Middle frontal gyrus (tissue), 1 donor: ENCODE results near the gene SPTBN2.

Experiments
- DNase-seq: peaks from one replicate; pipeline ENCODE4 v3.0.0-alpha.2; 2015; ENCODE audit warnings: low spot score; ENCODE audit errors: extremely low spot score

Gene SPTBN2

DNA sequence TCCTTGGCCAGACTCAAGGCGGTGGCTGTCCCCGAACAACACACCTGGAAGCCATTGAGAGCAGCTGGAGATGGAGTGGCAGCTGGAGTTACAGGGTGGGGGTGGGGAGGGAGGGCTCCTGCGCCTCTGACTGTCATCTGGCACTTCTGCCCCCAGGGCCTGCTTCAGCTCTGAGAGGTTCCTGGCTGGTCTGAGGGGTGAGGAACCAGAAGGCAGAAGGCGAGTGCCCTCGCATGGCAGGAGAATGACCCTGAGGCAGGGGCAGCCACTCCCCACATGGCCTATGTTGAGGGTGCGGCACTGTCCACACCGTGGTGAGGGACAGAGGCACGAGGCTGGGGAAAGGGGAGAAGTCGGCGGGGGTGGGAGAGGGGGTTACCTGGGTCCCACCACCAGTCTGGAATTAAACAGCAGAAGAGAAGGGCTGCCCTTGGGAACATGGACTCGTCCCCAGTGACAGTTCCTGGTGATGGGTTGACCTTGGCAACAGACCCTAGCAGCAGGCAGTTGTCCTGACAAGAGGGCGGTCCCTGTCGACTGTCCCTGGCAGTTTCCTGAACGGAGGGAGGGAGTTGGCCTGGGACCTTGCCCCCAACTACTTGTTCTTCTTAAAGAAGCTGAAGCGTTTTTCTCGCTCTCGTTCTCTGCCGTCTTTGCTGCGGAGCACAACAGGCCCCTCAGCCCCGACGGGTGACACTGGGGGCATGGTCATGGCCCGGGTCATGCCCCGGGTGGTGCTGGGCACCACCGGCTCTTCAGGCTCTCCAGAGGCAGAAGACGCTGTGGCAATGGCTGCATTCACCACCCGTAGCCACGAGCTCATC, 43.5 kb downstream of the SPTBN2 start:
- no peak for DNase-seq

DNA sequence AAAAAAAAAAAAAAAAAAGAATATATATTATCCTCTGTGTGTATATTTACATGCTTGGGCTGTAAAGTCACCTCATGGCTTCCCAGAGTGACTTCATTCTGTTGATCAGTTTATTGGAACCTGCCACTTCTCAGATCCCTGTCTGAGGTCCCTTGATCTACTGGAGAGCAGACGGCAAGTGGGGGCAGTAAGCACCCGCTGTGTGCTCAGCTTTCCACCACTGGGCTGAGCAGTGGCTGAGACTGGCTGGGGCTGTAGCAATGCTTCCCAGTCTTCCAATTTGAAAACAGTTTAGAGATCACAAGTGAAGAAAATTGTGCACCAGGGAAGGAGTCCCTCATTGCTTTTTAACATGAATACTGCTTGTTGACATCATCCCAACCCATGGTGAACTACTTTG, 44.4 kb downstream of the SPTBN2 start:
- DNase-seq, result no peak

DNA sequence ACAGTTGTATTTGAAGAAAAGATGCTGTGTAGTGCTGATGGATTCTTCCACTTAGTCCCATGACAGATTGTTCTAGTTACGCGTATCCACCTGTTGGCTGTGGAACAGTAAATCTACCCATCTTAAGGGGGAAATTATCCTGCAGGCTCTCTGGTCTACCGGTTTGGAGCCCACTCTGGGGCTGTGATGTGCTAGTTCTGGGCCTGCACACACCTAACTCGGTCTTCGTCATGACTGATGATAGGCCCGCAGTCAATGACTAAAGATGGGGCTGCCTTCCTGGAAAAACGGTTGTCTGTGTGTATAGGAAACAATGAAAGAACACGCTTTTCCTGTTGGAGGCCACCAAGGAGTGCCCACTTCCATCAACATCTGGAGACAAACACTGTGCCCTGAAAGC, 45.1 kb downstream of the SPTBN2 start:
- no peak for DNase-seq

- DNase-seq, result no peak
Observed at GRCh38 chr11:66680966-66681645, 47.9 kb downstream of the SPTBN2 start.

DNA sequence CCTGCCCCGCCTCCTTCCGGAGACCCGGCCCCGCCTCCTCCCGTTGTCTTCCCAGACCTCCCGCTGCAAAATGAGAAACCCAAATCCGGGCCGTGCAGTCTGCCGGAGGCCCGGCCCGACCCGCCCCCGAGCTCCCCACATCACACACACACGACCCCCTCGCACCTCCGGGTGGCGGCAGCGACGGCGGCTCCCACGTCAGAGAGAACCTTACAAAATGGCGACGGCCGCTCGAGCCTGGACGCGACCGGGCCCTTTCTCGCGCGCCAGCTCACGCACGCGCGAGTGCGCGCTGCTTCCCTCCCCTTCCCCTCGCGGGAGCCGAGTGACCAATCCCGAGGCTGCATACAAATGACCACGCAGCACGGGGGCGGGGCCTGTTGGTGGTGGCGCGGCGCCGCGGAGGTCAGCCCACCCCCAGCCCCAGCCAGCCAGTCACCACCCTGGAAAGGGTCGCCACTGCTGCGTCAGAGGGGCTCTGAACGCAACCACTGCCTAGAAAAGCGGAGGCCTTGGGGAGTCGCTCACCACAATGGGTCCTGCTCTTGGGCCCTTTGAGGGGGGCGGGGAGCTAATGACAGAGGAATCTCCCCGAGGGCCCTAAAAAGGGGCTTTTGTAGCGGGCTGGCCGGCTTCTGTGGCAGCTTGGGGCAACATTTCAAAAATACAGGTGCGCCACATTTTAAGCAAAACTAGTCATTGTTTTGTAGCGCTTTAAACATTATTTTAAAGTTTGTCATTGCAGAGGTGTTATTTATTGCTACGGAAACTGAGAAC, 51.2 kb downstream of the SPTBN2 start, which contains the start of gene RBM4B:
RBM4B (minus strand) TSS at position 289 of the 777 bp plus-strand sequence. CDS start 808 bp downstream, outside the sequence.
- peak; percentile 95 for DNase-seq

DNA sequence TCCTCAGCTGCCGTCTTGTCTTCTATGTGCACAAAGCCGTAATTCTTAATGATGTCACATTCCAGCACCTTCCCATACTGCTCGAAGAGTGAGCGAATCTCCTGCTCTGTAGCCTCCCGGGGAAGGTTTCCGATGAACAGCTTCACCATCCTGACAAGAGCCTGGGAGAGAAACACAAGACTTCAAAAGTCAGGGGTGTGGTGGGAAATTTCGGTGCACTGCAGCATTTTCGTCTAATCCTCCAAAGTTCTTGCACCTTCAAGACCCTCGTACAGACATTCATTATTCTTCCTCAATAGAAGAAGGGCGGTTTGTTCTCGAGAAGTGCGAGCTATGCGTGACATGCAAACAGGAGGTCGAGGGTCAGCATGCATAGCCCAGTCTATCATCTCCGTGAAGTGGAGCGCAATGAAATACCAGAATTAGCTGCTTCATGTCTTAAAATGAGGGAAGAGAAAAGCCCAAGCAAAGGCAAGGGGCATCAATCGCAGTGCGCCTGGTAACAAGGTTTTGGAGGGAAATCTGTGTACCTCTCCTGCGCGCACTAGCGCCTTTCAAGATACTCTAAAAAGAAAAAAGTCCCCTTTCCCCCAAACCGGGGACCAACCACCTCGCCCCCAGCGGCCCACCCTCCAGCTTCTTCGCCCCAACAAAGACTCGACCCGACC, 52.0 kb downstream of the SPTBN2 start:
- no peak for DNase-seq

- DNase-seq, result no peak
Observed at GRCh38 chr11:66676282-66676919, 52.6 kb downstream of the SPTBN2 start.

GRCh38 chr11:66674964-66675602, 53.9 kb downstream of the SPTBN2 start:
- no peak for DNase-seq

DNA sequence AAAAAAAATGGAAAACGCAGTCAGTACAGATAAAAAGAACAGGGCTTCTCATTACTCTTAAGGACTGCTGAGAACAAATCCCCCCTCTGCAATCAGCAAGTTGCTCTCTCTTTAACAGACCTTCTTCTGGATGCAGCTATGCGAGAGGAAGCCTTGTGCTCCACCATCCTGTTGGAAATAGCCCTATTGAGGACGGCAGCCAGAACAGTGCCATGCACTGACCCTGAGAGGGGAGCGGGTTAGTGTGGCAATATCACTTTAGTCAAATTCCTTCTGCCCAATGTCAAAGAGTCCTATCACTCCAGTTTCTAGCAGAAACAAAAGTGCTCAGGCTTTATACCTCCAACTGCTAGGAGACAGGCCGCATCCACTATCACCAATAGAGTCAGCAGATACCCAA, 58.2 kb downstream of the SPTBN2 start:
- no peak for DNase-seq

DNA sequence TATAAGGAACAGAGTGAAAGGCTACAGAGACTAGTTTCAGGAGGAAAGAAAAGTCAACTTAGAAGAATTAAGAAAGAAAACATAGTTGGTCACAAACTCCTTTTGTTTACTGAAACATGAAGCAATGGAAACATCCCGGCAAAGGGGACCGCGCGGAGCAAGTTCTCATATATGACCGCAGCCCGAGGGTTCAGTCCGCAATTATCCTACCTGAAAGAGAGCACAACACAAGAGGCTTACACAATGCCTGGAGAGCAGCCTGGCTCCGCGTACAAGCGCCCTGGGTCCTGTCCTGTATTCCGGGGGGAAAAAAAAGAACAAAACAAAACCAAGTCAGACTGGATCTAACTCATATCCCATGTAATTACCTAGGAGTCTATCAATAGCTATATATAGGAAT, 63.6 kb downstream of the SPTBN2 start:
- DNase-seq, result no peak

DNA sequence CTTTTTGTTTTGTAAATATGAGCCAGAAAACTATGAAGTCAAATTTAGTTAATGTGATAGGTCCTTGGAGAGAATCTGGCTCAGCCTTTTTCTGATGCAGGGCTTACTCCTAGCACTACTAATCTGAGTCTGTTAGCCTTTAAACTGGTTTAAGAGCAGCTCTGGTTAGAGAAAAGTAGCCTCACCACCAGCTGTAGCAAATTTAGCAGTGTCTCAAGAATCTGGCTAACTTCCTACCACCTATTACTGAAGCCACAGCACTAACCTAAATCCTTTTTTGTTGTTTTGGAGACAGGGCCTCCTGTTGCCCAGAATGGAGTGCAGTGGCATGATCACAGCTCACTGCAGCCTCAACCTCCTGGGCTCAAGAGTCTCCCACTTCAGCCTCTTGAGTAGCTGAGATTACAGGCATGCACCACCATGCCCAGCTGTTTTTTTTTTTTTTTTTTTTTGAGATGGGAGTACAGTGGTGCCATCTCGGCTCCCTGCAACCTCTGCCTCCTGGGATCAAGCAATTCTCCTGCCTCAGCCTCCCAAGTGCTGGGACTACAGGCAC, 65.2 kb downstream of the SPTBN2 start:
- no peak for DNase-seq

DNA sequence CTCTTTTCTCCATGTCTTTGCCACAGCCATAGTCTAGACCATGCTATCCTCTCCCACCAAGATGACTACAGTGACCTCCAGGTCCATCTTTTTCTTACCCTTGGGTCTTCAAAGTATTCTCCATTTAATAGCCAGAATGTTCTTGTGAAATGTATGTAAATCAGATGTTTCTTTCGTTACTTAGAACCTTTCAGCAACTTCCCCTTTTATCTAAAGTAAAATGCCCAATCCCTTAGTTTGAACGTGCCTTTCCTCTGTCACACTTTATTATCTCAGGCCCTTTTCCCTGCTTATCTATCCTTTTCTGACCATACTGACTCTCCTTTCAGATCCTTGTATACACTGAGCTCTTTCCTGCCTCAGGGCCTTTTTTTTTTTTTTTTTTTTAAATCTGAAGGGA, 69.3 kb downstream of the SPTBN2 start:
- no peak for DNase-seq

GRCh38 chr11:66653123-66653522, 75.9 kb downstream of the SPTBN2 start:
- DNase-seq, result no peak

GRCh38 chr11:66652651-66653050, 76.4 kb downstream of the SPTBN2 start:
- no peak for DNase-seq

DNA sequence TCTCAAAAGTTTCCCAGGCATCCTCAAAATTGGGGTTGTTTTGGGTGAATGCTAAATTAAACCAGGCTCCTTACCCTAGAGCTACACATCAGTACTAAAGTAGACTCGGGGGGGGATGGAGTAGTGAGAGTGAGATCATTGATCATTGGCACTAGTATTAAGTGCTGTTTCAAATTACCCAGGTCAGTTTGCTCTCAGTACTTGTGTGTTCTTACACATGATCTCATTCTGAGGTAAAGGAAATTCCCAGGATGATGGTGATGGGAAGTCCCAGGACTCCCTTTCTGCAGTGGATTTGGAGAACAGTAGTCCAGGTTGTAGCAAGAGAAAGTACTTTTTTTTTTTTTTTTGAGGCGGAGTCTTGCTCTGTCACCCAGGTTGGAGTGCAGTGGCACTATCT, 78.0 kb downstream of the SPTBN2 start:
- no peak for DNase-seq

- no peak for DNase-seq
Observed at GRCh38 chr11:66649903-66650302, 79.1 kb downstream of the SPTBN2 start.

DNA sequence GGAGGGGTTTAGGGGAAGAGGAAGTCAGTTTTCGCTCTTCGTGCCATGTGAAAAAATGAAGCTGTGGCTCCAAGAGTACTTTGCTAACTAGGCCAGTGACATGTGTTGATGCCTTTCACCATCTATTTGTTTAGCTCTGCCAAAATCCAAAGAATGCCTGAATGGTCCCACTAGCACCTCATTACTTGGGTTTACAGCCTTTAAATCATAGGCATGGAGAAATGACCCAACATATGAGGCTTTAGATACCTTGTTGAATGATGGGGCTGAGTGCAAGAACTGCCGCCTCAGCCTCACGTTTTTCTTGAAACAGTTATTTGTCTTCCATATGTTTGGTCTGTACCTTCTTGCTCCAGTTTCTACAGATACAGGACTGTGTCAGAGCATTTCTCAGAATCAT, 82.2 kb downstream of the SPTBN2 start:
- no peak for DNase-seq

- DNase-seq, result no peak
Observed at GRCh38 chr11:66643745-66644437, 85.1 kb downstream of the SPTBN2 start.

- DNase-seq, result no peak
Observed at GRCh38 chr11:66641834-66642233, 87.2 kb downstream of the SPTBN2 start.
